LNCaP clone FGC (cell line): ENCODE measurements around the gene FCRL4.

Source experiments
- DNase-seq: peaks from one replicate; pipeline ENCODE4 v3.0.0-alpha.2; 2011; ENCODE audit warnings: low read depth
- H3K4me3 ChIP-seq: 2 replicates; pipeline ENCODE4 v1.5.1; 2011; ENCODE audit warnings: mild to moderate bottlenecking, low read depth, low read length, control low read depth
- CTCF ChIP-seq: IDR thresholded peaks from 2 replicates; pipeline ENCODE4 v1.5.1; 2012; ENCODE audit warnings: mild to moderate bottlenecking; ENCODE audit not compliant: control insufficient read depth, insufficient read depth; ENCODE audit errors: extremely low read depth

FCRL4 gene

DNA sequence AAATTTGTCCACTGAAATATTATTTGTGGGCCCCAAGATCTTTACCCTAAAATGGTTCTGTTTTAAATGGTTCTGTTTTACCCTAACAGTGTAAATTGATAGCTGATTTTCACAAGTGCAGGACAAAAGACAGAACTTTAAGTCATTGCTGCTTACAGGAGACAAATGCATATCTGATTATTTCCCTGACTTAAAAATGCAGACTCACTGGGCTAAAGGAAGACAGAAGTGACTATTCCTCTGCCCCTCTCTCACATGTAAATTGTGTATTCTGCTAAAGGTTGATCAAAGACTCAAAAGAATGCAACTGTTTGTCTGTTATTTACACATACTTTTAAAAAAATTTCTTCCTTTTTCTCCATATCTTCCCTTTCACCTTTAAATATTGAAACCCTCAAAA is 58.3 kb downstream of the FCRL4 start:
- DNase-seq = no peak
- H3K4me3 ChIP-seq = no peak overlapping the region
- no peak for TF ChIP-seq CTCF

DNA sequence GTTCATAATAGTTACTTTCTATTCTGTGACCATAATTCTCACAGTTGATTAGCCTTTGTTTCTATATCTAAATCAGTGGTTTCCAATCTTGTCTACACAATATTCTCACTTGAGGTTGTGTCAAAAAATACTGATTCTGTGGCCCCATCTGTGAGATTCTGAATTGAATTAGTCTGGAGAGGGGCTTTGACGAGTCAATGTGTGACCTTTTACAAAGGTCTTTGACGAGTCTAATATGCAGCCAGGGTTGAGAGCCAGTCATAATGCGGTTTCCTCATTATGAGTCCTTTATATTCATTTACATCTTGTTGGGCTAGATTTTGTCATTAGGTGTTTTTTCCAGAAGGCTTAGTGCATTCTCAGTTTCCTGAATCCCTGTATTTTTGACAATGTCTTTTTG is 65.3 kb downstream of the FCRL4 start:
- no peak for TF ChIP-seq CTCF
- DNase-seq = no peak
- H3K4me3 ChIP-seq = no peak overlapping the region

GRCh38 chr1:157523774-157524493 is 74.0 kb downstream of the FCRL4 start:
- no peak for DNase-seq
- H3K4me3 ChIP-seq = no peak overlapping the region
- TF ChIP-seq CTCF = no peak
